SK-N-SH (cell line): ENCODE measurements around the gene TICAM1.

Experiments
- CHD2 ChIP-seq: fragments of 150-350 bp; IDR thresholded peaks from 2 replicates; pipeline ENCODE4 v1.6.1; 2018; ENCODE audit warnings: low read length; ENCODE audit not compliant: partially characterized antibody
- CTCF ChIP-seq: fragments of 200-600 bp; sonication (generic); IDR thresholded peaks from 2 replicates; pipeline ENCODE4 v1.6.1; 2017; ENCODE audit warnings: antibody characterized with exemption, mild to moderate bottlenecking, moderate library complexity
- ELF1 ChIP-seq: IDR thresholded peaks from 2 replicates; pipeline ENCODE4 v1.4.0; 2012
- FOSL2 ChIP-seq: IDR thresholded peaks from 2 replicates; pipeline ENCODE4 v1.4.0; 2012; ENCODE audit warnings: low read depth, mild to moderate bottlenecking, moderate library complexity, borderline replicate concordance
- FOXJ3 ChIP-seq: sonication (generic); formaldehyde crosslinking; IDR thresholded peaks from 2 replicates; pipeline ENCODE4 v1.5.1; 2020; ENCODE audit warnings: mild to moderate bottlenecking, missing genetic modification reagents
- GABPA ChIP-seq: IDR thresholded peaks from 2 replicates; pipeline ENCODE4 v1.4.0; 2012; ENCODE audit warnings: low read depth, mild to moderate bottlenecking
- NRF1 ChIP-seq: IDR thresholded peaks from 2 replicates; pipeline ENCODE4 v1.6.1; 2012; ENCODE audit warnings: low read depth, mild to moderate bottlenecking, low read length
- PBX3 ChIP-seq: IDR thresholded peaks from 2 replicates; pipeline ENCODE4; 2012
- POLR2AphosphoS5 ChIP-seq: IDR thresholded peaks from 2 replicates; pipeline ENCODE4 v1.6.1; 2012; ENCODE audit warnings: low read depth, low read length
- TEAD4 ChIP-seq: IDR thresholded peaks from 2 replicates; pipeline ENCODE4 v1.4.0; 2012; ENCODE audit warnings: mild to moderate bottlenecking, borderline replicate concordance; ENCODE audit not compliant: insufficient read depth
- ZBTB33 ChIP-seq: IDR thresholded peaks from 2 replicates; pipeline ENCODE4 v1.4.0; 2012; ENCODE audit warnings: low read depth, borderline replicate concordance
- TF ChIP-seq, protein P1 (sequence below): IDR thresholded peaks from 2 replicates; pipeline ENCODE4 v1.4.0; 2012; ENCODE audit warnings: low read depth

GRCh38 chr19:4859697-4860096 is 28.2 kb upstream of the TICAM1 start:
- TF ChIP-seq ZBTB33, result no peak
- TF ChIP-seq CTCF, result no peak
- TF ChIP-seq POLR2AphosphoS5, result no peak
- TF ChIP-seq FOXJ3 (CRISPR knock-in tag), result no peak
- TF ChIP-seq, protein P1, sequence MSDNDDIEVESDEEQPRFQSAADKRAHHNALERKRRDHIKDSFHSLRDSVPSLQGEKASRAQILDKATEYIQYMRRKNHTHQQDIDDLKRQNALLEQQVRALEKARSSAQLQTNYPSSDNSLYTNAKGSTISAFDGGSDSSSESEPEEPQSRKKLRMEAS, result no peak
- TF ChIP-seq PBX3, result no peak
- no peak for TF ChIP-seq TEAD4
- no peak for TF ChIP-seq CHD2
- no peak for TF ChIP-seq GABPA
- no peak for TF ChIP-seq NRF1
- no peak for TF ChIP-seq ELF1
- TF ChIP-seq FOSL2, result no peak
